ENCODE measurements around the gene OVCA2. TPM values are rescaled to one million over a fixed set of nuclear protein-coding genes. Genes with fewer than 3 reads are reported as not detected.
"Not testable (repeated sequence)": the region's sequence is repeated elsewhere in the genome, so short reads cannot be mapped to it uniquely, and the experiment has no call there.

Gene OVCA2
- total RNA-seq, 2 donors from 2014 or later = 28.4 to 35.2 TPM

DNA sequence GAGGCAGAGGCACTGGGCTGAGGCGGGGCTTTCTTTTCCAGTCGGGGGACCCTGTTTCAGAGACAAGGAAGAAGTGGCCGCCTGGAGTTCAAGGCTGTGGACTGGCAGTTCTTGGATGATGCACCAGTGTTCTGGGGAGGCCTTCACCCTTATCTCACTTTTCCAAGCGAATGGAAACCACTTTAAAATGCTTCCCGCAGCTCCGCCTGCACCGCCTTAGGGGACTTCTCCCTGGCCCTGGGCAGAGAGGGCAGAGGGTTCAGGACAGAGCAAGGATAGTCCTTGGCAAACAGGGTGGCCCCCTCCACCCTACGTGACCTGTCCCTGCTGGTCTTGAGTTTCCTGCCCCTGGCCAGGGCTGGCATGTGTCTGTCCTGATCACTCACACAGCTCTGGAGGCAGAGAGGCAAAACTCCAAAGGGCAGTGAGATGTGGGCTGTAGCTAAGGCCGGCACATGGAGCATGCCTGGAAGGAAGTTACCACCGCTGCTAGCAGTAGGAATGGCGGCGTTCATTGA, 37.3 kb upstream of the OVCA2 start:
- H3K27me3 Mint-ChIP-seq = peaks cover 13% of the 10 kb centered on the region
- no peaks in the 10 kb centered on the region for H3K36me3 Mint-ChIP-seq (ENCODE audit: low read depth)
- DNase-seq = no peak
- no peak for ATAC-seq
- H3K9me3 ChIP-seq (ENCODE audit: control insufficient read depth, low read length, poor library complexity, severe bottlenecking) = no peaks in the 10 kb centered on the region
- no peak overlapping the region for H3K27ac Mint-ChIP-seq
- H3K4me1 Mint-ChIP-seq = peaks cover 2% of the 10 kb centered on the region
- no peak overlapping the region for H3K4me3 Mint-ChIP-seq

DNA sequence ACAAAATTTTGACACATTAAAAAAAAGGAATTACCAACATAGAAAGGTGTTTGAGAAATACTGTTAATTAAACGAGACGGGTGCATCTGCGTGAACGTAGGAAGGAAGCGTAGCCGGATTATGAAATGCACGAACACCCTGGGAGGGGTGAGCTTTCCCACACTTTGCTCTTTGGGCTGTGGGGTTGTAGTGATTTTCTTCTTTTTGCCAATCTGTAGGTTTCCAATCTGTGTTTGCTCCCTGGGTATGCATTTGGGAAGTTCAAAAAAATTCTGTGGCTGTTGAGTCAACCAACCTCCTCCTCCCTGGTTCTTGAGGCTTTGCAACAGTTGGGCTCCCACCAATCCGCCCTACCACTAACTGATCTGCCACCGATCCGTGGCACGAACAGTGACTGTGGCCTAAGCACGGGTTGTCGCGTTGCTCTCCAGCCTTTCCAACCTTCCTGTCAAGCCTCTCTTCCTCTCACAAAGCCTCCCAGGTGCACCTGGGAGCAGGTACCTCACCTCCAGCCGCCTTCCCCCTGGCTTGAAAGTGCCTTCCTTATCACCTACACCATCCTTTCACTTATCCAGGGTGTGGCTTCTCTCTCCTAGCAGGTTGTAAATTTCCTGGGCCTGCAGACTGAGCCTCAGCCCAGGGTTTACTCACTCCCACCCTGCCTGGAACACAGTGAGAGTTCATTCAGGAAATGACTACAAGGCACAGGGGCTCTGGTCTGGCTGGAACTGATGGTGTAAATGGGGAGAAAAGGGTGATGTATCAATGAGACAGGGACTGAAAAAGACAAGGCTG, 33.3 kb upstream of the OVCA2 start:
- H3K27ac Mint-ChIP-seq = no peak overlapping the region

DNA sequence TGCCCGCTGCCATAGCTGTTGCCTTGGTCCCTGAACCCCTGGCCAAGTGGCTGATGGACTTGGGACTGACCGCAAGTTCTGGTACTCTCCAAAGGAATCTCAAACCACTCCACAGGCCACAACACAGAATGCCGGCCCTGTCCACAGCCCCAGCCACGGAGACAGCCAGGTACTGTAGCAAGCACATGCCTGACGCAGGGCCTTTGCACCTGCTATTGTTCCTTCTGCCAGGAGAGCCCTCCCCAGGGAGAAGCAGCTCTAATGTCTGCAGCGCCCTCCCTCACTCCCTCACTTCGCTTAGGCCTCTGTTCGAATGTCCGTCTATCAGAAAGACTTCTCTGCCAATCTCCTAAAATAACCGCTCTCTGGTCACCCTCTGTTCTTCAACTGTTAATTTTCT, 32.1 kb upstream of the OVCA2 start:
- H3K9me3 ChIP-seq (ENCODE audit: control insufficient read depth, low read length, poor library complexity, severe bottlenecking) = no peaks in the 10 kb centered on the region
- peaks cover 3% of the 10 kb centered on the region for H3K4me1 Mint-ChIP-seq
- ATAC-seq (no peak), DNase-seq (no peak)
- H3K36me3 Mint-ChIP-seq (ENCODE audit: low read depth) = no peaks in the 10 kb centered on the region
- no peak overlapping the region for H3K27ac Mint-ChIP-seq
- H3K27me3 Mint-ChIP-seq = peaks cover 18% of the 10 kb centered on the region
- no peak overlapping the region for H3K4me3 Mint-ChIP-seq

More for the DNA sequence above, 33.3 kb upstream of the OVCA2 start:
- Mint-ChIP-seq H3K4me1 (peaks cover 3% of the 10 kb centered on the region), H3K4me3 (no peak overlapping the region), H3K36me3 (ENCODE audit: low read depth) (no peaks in the 10 kb centered on the region), H3K27me3 (peaks cover 14% of the 10 kb centered on the region)
- H3K9me3 ChIP-seq (ENCODE audit: control insufficient read depth, low read length, poor library complexity, severe bottlenecking) = no peaks in the 10 kb centered on the region
- no peak for DNase-seq
- ATAC-seq = no peak

DNA sequence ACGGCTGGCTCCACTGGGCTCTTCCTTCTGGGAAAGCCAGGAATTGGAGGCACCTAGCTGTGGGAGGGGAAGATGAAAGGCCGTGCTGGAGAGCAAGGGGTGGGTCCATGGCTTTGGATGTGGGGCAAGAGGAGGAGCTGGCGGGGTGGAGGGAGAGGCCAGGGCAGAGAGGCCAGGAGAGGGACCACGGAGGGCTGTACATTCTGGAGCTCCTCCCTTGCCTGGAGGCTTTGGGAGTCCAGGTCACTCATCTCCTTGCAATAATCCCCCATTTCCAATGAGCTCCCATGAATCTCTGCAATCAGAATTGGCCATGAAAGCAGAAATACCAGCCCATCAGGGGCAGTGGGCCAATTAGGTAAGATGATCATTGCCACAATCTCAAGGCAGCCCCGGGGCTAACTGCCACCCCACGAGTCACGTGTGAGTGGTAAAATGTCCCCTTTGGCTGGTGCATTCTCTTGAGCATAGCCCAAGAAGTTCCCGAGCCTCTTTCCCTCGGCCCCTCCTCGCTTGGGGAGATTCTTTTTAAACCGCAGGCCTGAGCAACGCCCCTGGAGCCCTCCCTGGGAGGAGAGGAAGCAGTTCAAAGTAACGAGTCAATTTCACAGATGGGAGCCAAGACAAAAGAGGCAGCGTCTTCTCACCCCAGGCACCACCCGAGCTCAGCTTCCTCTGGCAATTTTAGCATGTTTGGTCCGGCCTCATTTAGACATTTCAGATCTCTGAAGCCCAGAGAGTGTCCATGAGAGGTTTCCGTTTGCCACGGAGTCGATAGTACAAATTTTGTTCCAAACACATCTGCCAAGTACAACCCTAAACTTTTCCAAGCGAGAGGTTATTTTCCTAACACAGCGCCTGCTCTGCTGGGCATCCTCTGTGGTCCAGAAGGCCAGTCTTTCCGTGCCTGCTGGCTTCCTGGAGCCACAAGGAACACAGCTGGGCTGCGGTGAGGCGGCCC, 30.1 kb upstream of the OVCA2 start:
- H3K9me3 ChIP-seq (ENCODE audit: control insufficient read depth, low read length, poor library complexity, severe bottlenecking) = no peaks in the 10 kb centered on the region
- no peaks in the 10 kb centered on the region for H3K36me3 Mint-ChIP-seq (ENCODE audit: low read depth)

DNA sequence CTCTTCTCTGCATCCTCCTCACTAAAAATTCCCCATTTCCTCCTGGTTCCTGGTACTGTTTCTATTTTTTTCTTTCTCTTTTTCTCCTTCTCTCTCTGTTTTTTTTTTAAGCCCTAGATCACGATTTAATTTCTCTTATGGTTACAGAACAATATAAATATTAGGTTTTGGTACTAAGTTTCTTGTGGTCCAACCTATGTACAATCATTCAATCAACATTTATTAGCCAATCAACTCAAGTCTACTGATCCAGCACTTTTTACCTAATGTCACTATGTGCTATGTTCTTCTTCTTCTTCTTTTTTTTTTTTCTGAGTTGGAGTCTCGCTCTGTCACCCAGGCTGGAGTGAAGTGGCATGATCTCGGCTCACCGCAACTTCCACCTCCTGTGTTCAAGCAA, 29.3 kb upstream of the OVCA2 start:
- no peaks in the 10 kb centered on the region for H3K36me3 Mint-ChIP-seq (ENCODE audit: low read depth)
- H3K4me1 Mint-ChIP-seq = peaks cover 3% of the 10 kb centered on the region
- no peak overlapping the region for H3K4me3 Mint-ChIP-seq
- H3K9me3 ChIP-seq (ENCODE audit: control insufficient read depth, low read length, poor library complexity, severe bottlenecking) = no peaks in the 10 kb centered on the region
- DNase-seq (no peak), ATAC-seq (no peak)
- H3K27ac Mint-ChIP-seq = no peak overlapping the region
- peaks cover 25% of the 10 kb centered on the region for H3K27me3 Mint-ChIP-seq

More for the DNA sequence above, 30.1 kb upstream of the OVCA2 start:
- Mint-ChIP-seq H3K27me3 (peaks cover 25% of the 10 kb centered on the region), H3K27ac (no peak overlapping the region), H3K4me1 (peaks cover 3% of the 10 kb centered on the region), H3K4me3 (no peak overlapping the region)
- DNase-seq = no peak
- ATAC-seq = no peak

DNA sequence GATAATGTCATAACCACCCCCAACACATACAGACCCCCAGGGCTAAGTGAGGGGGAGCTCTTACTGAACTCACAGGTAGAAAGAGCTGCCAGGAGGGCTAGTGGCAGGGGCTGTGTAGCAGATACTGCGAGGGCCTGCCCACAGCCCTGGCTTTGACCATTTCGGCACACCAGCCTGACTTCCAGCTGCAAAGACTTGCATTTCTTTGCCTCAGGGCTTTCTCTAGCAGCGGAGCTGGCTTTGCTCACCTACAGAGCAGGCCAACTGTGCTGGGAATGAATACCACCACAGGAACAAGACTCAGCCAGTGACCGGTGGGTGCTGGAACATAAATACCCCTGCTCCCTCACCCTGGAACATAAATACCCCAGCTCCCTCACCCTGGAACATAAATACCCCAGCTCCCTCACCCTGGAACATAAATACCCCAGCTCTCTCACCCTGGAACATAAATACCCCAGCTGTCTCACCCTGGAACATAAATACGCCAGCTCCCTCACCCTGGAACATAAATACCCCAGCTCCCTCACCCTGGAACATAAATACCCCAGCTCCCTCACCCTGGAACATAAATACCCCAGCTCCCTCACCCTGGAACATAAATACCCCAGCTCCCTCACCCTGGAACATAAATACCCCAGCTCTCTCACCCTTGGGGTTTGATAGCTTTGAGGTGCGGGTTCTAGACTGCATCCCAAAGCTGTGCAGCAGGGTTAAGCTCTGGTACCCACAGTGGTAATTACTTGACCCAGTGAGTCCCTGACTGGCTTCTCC, 28.4 kb upstream of the OVCA2 start:
- not testable (repeated sequence) for DNase-seq; H3K4me1 Mint-ChIP-seq; H3K27ac Mint-ChIP-seq; ATAC-seq; H3K36me3 Mint-ChIP-seq (ENCODE audit: low read depth); H3K9me3 ChIP-seq (ENCODE audit: control insufficient read depth, low read length, poor library complexity, severe bottlenecking); H3K4me3 Mint-ChIP-seq
- peaks cover 31% of the 10 kb centered on the region for H3K27me3 Mint-ChIP-seq

DNA sequence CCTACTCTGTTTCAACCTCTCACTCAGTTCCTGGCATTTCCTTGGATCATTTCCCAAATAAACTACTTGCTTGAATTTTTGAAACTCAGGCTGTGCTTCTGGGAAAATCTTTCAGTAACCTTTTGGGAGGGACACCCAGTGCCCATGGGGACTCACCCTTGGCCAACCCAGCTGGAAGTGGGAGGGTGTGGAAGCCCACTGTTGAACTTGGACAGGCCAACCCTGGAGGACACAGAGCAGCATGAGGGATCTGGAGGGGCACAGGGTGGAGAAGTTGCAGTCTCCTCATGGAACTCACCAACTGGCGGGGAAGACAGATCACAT, 27.9 kb upstream of the OVCA2 start:
- ATAC-seq = no peak
- H3K4me1 Mint-ChIP-seq = peaks cover 9% of the 10 kb centered on the region
- H3K27me3 Mint-ChIP-seq = peaks cover 31% of the 10 kb centered on the region
- DNase-seq = no peak
- H3K4me3 Mint-ChIP-seq = no peak overlapping the region
- H3K9me3 ChIP-seq (ENCODE audit: control insufficient read depth, low read length, poor library complexity, severe bottlenecking) = no peaks in the 10 kb centered on the region
- H3K27ac Mint-ChIP-seq = no peak overlapping the region
- H3K36me3 Mint-ChIP-seq (ENCODE audit: low read depth) = no peaks in the 10 kb centered on the region

DNA sequence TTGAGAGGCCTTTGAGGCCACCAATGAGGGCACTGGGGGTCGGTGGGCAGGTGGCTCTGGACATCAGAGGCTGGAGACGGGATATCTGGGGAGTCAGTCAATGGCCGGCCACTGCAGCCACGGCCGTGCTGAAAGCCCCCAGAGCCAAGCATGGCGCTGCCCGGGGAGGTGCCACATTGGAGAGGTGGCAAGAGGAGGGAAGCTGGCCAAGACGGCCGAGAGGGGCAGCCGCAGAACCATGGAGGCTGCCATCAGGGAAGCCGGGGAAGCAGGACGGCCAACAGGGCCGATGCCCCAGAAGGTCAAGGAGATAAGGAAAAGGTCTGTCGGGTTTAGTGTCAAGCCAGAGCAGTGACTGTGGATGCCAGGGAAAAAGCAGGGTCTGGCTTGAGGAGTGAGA, 26.5 kb upstream of the OVCA2 start:
- DNase-seq (no peak), ATAC-seq (no peak)
- Mint-ChIP-seq H3K36me3 (ENCODE audit: low read depth) (no peaks in the 10 kb centered on the region), H3K4me1 (peaks cover 15% of the 10 kb centered on the region), H3K27ac (no peak overlapping the region), H3K27me3 (peaks cover 37% of the 10 kb centered on the region), H3K4me3 (no peak overlapping the region)
- H3K9me3 ChIP-seq (ENCODE audit: control insufficient read depth, low read length, poor library complexity, severe bottlenecking) = no peaks in the 10 kb centered on the region

DNA sequence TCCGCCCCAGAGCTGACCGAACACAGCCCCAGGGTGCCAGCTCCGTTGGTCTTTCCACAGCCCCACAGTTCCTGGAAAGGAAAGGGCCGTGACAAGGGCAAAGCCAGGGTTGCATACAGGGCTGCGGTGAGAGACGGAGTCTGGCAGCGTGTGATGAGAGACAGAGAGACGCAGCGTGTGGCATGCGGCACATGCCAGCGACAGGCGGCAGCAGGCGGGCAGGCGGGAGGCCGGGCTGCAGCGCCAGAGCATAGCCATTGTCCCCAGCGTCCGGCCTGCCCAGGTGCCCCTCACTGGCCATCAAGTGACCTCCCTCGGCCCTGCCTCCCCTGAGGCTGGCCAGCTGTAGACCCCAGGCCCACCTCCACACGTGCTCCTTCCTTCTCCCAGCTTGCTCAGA, 25.3 kb upstream of the OVCA2 start:
- peaks cover 37% of the 10 kb centered on the region for H3K27me3 Mint-ChIP-seq
- ATAC-seq (no peak), DNase-seq (no peak)
- H3K36me3 Mint-ChIP-seq (ENCODE audit: low read depth) = no peaks in the 10 kb centered on the region
- no peaks in the 10 kb centered on the region for H3K9me3 ChIP-seq (ENCODE audit: control insufficient read depth, low read length, poor library complexity, severe bottlenecking)
- H3K4me3 Mint-ChIP-seq = no peak overlapping the region
- no peak overlapping the region for H3K27ac Mint-ChIP-seq
- peaks cover 21% of the 10 kb centered on the region for H3K4me1 Mint-ChIP-seq

DNA sequence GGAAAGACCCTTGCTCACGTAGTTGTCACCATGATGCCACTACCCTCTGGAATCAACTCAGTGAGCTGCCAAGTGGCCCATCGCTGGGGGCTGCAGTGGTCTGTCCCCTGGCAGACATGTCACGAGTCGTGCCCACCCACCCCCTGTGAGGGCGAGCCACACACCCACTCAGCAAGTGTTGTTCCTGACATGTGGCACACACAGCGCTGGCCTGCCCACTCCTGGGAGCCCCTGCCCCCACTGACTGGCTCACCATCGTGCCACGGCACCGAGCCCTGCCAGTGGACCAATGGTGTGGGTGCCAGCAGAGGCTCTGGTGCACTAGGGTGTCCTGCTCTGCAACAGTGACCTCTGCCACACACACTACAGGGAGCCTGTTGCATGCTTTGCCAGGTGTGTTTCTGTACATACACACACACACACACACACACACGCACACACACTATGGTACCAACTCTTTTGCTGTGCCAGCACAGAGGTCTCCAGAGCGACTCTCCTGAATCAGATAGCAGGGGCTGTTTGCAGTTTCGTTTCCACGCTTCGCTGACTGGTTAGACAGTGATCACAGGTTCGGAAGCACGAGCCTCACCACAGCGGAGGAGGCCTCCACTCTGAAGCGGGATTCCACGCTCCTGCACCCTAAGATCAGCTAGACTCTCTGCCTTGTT, 24.4 kb upstream of the OVCA2 start:
- ATAC-seq (peak; percentile 36), DNase-seq (no peak)
- H3K27me3 Mint-ChIP-seq = peaks cover 29% of the 10 kb centered on the region
- no peak overlapping the region for H3K4me3 Mint-ChIP-seq
- no peaks in the 10 kb centered on the region for H3K36me3 Mint-ChIP-seq (ENCODE audit: low read depth)
- peaks cover 19% of the 10 kb centered on the region for H3K4me1 Mint-ChIP-seq
- no peaks in the 10 kb centered on the region for H3K9me3 ChIP-seq (ENCODE audit: control insufficient read depth, low read length, poor library complexity, severe bottlenecking)
- no peak overlapping the region for H3K27ac Mint-ChIP-seq

DNA sequence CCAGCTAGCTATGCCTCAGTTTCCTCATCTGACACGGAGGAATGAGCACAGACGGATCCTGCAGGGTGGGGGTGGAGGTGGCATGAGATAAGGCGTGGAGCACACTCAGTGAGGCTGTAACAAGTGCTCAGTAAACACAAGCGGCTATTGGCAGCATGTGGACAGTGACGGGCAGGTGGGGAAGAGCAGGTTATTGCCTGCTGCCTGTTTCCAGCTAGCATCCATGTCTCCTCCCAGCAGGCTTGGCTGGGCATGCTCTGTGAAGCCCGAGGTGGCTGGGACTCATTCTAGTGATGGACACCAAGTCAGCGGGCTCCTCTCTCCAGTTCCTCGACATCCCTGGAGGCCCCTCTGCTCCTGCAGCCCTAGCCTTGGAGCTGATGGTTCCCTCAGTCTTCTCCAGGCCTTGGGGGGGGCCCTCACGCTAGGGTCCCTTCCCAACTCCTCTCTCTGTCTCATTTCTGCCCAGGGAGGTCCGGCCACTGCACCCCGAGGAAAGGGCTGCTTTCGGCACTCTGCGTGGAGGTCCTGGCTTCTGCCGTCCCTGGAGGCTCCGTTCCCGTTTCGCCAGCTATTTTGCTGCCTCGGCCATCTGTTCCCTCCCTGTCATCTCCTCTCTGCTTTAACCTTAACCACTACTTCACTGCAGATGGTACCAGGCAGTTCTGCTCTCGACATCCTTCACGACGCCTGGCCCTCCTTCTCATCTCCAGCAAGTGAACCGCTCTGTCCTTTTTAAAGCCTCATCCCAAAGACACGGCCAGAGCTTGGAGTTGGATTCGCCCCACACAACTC, 22.9 kb upstream of the OVCA2 start:
- Mint-ChIP-seq H3K4me1 (peaks cover 18% of the 10 kb centered on the region), H3K36me3 (ENCODE audit: low read depth) (no peaks in the 10 kb centered on the region), H3K4me3 (no peak overlapping the region), H3K27ac (no peak overlapping the region), H3K27me3 (peaks cover 28% of the 10 kb centered on the region)
- DNase-seq (no peak), ATAC-seq (no peak)
- no peaks in the 10 kb centered on the region for H3K9me3 ChIP-seq (ENCODE audit: control insufficient read depth, low read length, poor library complexity, severe bottlenecking)

DNA sequence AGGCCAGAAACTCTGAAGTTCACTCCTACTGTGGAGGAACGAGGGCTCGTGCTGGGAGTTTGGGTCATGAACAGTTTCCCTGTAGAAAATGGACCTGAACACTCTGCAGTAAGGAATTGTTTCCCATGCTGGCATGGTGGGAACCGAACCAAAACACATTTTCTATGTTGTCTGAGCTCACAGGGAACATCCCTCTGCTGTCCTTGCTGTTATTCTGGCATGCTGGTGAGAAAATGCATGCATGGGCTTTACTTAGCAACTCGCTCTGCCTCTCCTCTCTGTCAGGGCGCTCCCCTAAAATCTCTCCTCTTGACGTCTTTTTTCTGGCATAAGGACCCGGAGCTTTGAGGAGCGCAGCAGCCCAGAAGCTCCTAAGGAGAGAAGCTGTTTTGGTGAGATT, 22.1 kb upstream of the OVCA2 start:
- ATAC-seq (no peak), DNase-seq (no peak)
- no peak overlapping the region for H3K27ac Mint-ChIP-seq
- H3K36me3 Mint-ChIP-seq (ENCODE audit: low read depth) = no peaks in the 10 kb centered on the region
- H3K27me3 Mint-ChIP-seq = peaks cover 23% of the 10 kb centered on the region
- no peak overlapping the region for H3K4me3 Mint-ChIP-seq
- no peaks in the 10 kb centered on the region for H3K9me3 ChIP-seq (ENCODE audit: control insufficient read depth, low read length, poor library complexity, severe bottlenecking)
- peaks cover 18% of the 10 kb centered on the region for H3K4me1 Mint-ChIP-seq

Data from T-helper 17 cell (primary cell).